Upper lobe of left lung (tissue), 6 donors: ENCODE results near the gene TBCK. TPM values are rescaled to one million over a fixed set of nuclear protein-coding genes. Genes with fewer than 3 reads are reported as not detected.

Source experiments
- ATAC-seq, 2 donors: fragments of 200-7000 bp; cut with Tn5 transposase; one replicate each; pipeline ENCODE4 v1.9.1; 2022; ENCODE audit warnings: mild to moderate bottlenecking in 2 of 2, moderate library complexity in 2 of 2; ENCODE audit not compliant: low FRiP score in 2 of 2
- DNase-seq, 2 donors: peaks; one replicate each; pipeline ENCODE4 v3.0.0-alpha.2; 2019 to 2020
- H3K27ac ChIP-seq, 4 donors: fragments of 200-600 bp; sonication (generic); one replicate each; pipeline ENCODE4 v1.5.1; 2016 to 2019
- H3K27me3 ChIP-seq, 4 donors: fragments of 200-600 bp; sonication (generic); one replicate each; pipeline ENCODE4 v1.5.1; 2017 to 2019
- H3K36me3 ChIP-seq, 4 donors: fragments of 200-600 bp; sonication (generic); one replicate each; pipeline ENCODE4 v1.5.1; 2016 to 2019
- H3K4me1 ChIP-seq, 4 donors: fragments of 200-600 bp; sonication (generic); one replicate each; pipeline ENCODE4 v1.5.1; 2018 to 2019
- H3K4me3 ChIP-seq, 4 donors: fragments of 200-600 bp; sonication (generic); one replicate each; pipeline ENCODE4 v1.5.1; 2017 to 2019; ENCODE audit warnings: mild to moderate bottlenecking in 2 of 4, moderate library complexity in 1 of 4
- H3K9me3 ChIP-seq, 4 donors: fragments of 200-600 bp; sonication (generic); one replicate each; pipeline ENCODE4 v1.5.1; 2018 to 2019
- CTCF ChIP-seq, 6 experiments: fragments of 450-650 bp in 4 of 6; fragments of 200-600 bp in 2 of 6; sonication (generic) in 2 of 6; IDR thresholded peaks; one replicate each; pipeline ENCODE4 v1.5.1; 2016 to 2019; ENCODE audit warnings: antibody characterized with exemption in 6 of 6
- EP300 ChIP-seq, 4 donors: sonication (generic); formaldehyde crosslinking; IDR thresholded peaks; one replicate each; pipeline ENCODE4 v1.5.1; 2017; ENCODE audit warnings: antibody characterized with exemption in 4 of 4, control low read depth in 2 of 4
- POLR2A ChIP-seq, 4 donors: fragments of 450-650 bp; IDR thresholded peaks; one replicate each; pipeline ENCODE4 v1.5.1; 2016 to 2017; ENCODE audit warnings: antibody characterized with exemption in 4 of 4, mild to moderate bottlenecking in 2 of 4
- POLR2AphosphoS5 ChIP-seq, 2 donors: sonication (generic); formaldehyde crosslinking; IDR thresholded peaks; one replicate each; pipeline ENCODE4 v1.5.1; 2017; ENCODE audit warnings: antibody characterized with exemption in 2 of 2
- WGBS, 2 donors: methylation state at CpG; one replicate each; pipeline ENCODE4 v1.1.5; 2017 to 2018; 5-methylcytosine and 5-hydroxymethylcytosine counted together
- total RNA-seq, 6 donors: library from RNA; depleted of rRNA in 4 of 6; stranded (reverse); fragments of >200 nt in 4 of 6; gene quantifications; one replicate each; pipeline versions ENCODE4 v1.1.0 to v1.2.1, GENCODE V29; 2016 to 2021
- donor health status: DM: no; HTN: no; CAD: no; lungs with moderate emphysema.
- donor health status: DM: no; HTN: yes; CAD: no; lungs with severe emphysema.

Gene TBCK
- total RNA-seq, 6 donors from 2014 or later, result 24.8 to 54.5 (median 32.3) TPM

- Histone ChIP-seq H3K4me1 (no peaks in the 10 kb centered on the region), H3K36me3 (peaks cover 0 to 11% (median 1%) of the 10 kb centered on the region in 4 donors), H3K27ac (no peak overlapping the region), H3K9me3 (no peaks in the 10 kb centered on the region), H3K27me3 (no peaks in the 10 kb centered on the region), H3K4me3 (no peak overlapping the region)
- DNase-seq (no peak), ATAC-seq (no peak)
- WGBS, 2 donors, result 70 to 87% methylated on average over 2 of the region's 2 CpGs
- TF ChIP-seq POLR2A (IDR thresholded peaks at IDR 0.05) (no peak), EP300 (IDR thresholded peaks at IDR 0.05) (no peak), POLR2AphosphoS5 (IDR thresholded peaks at IDR 0.05) (no peak), CTCF (IDR thresholded peaks at IDR 0.05) (no peak)
Measured at GRCh38 chr4:106048250-106048971, 267.6 kb downstream of the TBCK start.

GRCh38 chr4:106046083-106046482 lies 269.9 kb downstream of the TBCK start:
- no peak for ATAC-seq
- Histone ChIP-seq H3K9me3 (no peaks in the 10 kb centered on the region), H3K4me3 (no peak overlapping the region), H3K27ac (no peak overlapping the region), H3K27me3 (no peaks in the 10 kb centered on the region), H3K4me1 (no peaks in the 10 kb centered on the region), H3K36me3 (peaks cover 0 to 11% (median 1%) of the 10 kb centered on the region in 4 donors)
- no peak for DNase-seq
- no peak for TF ChIP-seq POLR2A (IDR thresholded peaks at IDR 0.05)
- TF ChIP-seq CTCF (IDR thresholded peaks at IDR 0.05), result no peak
- TF ChIP-seq EP300 (IDR thresholded peaks at IDR 0.05), result no peak
- no peak for TF ChIP-seq POLR2AphosphoS5 (IDR thresholded peaks at IDR 0.05)
- WGBS, 2 donors, result 98 to 100% methylated on average over 3 of the region's 3 CpGs

GRCh38 chr4:106041294-106042002 lies 274.6 kb downstream of the TBCK start:
- ATAC-seq (no peak), DNase-seq (no peak)
- H3K36me3 ChIP-seq, result peaks cover 0 to 11% (median 1%) of the 10 kb centered on the region in 4 donors
- 70 to 80% methylated on average over 2 of the region's 2 CpGs for WGBS, 2 donors
- no peak for TF ChIP-seq EP300 (IDR thresholded peaks at IDR 0.05)
- TF ChIP-seq POLR2AphosphoS5 (IDR thresholded peaks at IDR 0.05), result no peak
- no peak for TF ChIP-seq CTCF (IDR thresholded peaks at IDR 0.05)
- no peak for TF ChIP-seq POLR2A (IDR thresholded peaks at IDR 0.05)
- no peaks in the 10 kb centered on the region for H3K9me3 ChIP-seq
- no peaks in the 10 kb centered on the region for H3K27me3 ChIP-seq
- H3K4me3 ChIP-seq, result no peak overlapping the region
- no peak overlapping the region for H3K27ac ChIP-seq
- H3K4me1 ChIP-seq, result no peaks in the 10 kb centered on the region

- TF ChIP-seq POLR2A (IDR thresholded peaks at IDR 0.05) (no peak), POLR2AphosphoS5 (IDR thresholded peaks at IDR 0.05) (no peak), CTCF (IDR thresholded peaks at IDR 0.05) (no peak)
- no peak for DNase-seq
- 66 to 75% methylated on average over 3 of the region's 3 CpGs for WGBS, 2 donors
- Histone ChIP-seq H3K36me3 (no peaks in the 10 kb centered on the region), H3K27me3 (no peaks in the 10 kb centered on the region), H3K27ac (no peak overlapping the region), H3K4me1 (no peaks in the 10 kb centered on the region), H3K9me3 (no peaks in the 10 kb centered on the region), H3K4me3 (no peak overlapping the region)
- no peak for ATAC-seq
Measured at GRCh38 chr4:106039796-106040195, 276.2 kb downstream of the TBCK start.
